SK-N-SH treated with all-trans-retinoic acid at 6 μM for 48 hours (cell line): ENCODE measurements around the gene FABP2.

Source experiments
- ATAC-seq: fragments of 200-7000 bp; cut with Tn5 transposase; 3 replicates; pipeline ENCODE4 v1.9.1; 2020; ENCODE audit warnings: mild to moderate bottlenecking, moderate library complexity
- ARNTL ChIP-seq: fragments of 450-650 bp; formaldehyde crosslinking; IDR thresholded peaks from 2 replicates; pipeline ENCODE4 v1.5.0; 2020; ENCODE audit warnings: low read depth, mild to moderate bottlenecking, moderate library complexity, borderline replicate concordance
- BACH2 ChIP-seq: fragments of 250-450 bp; sonication (Bioruptor Pico); IDR thresholded peaks from 2 replicates; pipeline ENCODE4 v1.9.0; 2021; ENCODE audit warnings: mild to moderate bottlenecking, borderline replicate concordance
- ESRRG ChIP-seq: fragments of 250-450 bp; sonication (Bioruptor Pico); IDR thresholded peaks from 2 replicates; pipeline ENCODE4 v1.6.1; 2021; ENCODE audit warnings: mild to moderate bottlenecking
- GLIS3 ChIP-seq: fragments of 250-450 bp; sonication (Bioruptor Pico); IDR thresholded peaks from 2 replicates; pipeline ENCODE4 v1.5.0; 2020; ENCODE audit warnings: mild to moderate bottlenecking, moderate library complexity
- ISL1 ChIP-seq: fragments of 250-450 bp; sonication (Bioruptor Pico); IDR thresholded peaks from 2 replicates; pipeline ENCODE4 v2.1.2; 2022; ENCODE audit warnings: mild to moderate bottlenecking, moderate library complexity
- OSR1 ChIP-seq: fragments of 250-450 bp; sonication (Bioruptor Pico); IDR thresholded peaks from 2 replicates; pipeline ENCODE4 v1.8.0; 2022; ENCODE audit warnings: moderate library complexity, mild to moderate bottlenecking, inconsistent platforms
- PPARA ChIP-seq: fragments of 250-450 bp; sonication (Bioruptor Pico); IDR thresholded peaks from 2 replicates; pipeline ENCODE4 v1.5.0; 2020; ENCODE audit warnings: mild to moderate bottlenecking, borderline replicate concordance
- RARB ChIP-seq: fragments of 250-450 bp; sonication (Bioruptor Pico); IDR thresholded peaks from 2 replicates; pipeline ENCODE4 v1.8.0; 2021; ENCODE audit warnings: mild to moderate bottlenecking, moderate library complexity
- SNAI2 ChIP-seq: fragments of 250-450 bp; sonication (Bioruptor Pico); IDR thresholded peaks from 2 replicates; pipeline ENCODE4 v1.5.0; 2020; ENCODE audit warnings: mild to moderate bottlenecking, moderate library complexity
- TCF4 ChIP-seq: fragments of 250-450 bp; sonication (Bioruptor Pico); IDR thresholded peaks from 2 replicates; pipeline ENCODE4 v1.8.0; 2021; ENCODE audit warnings: mild to moderate bottlenecking, moderate library complexity, borderline replicate concordance
- TOX ChIP-seq: fragments of 250-450 bp; sonication (Bioruptor Pico); IDR thresholded peaks from 2 replicates; pipeline ENCODE4 v1.8.0; 2021; ENCODE audit warnings: mild to moderate bottlenecking, moderate library complexity, borderline replicate concordance
- ZC3H10 ChIP-seq: fragments of 250-450 bp; sonication (Bioruptor Pico); IDR thresholded peaks from 2 replicates; pipeline ENCODE4 v1.5.1; 2021; ENCODE audit warnings: mild to moderate bottlenecking, moderate library complexity
- ZFP3 ChIP-seq: fragments of 250-450 bp; sonication (Bioruptor Pico); IDR thresholded peaks from 2 replicates; pipeline ENCODE4 v1.5.0; 2020; ENCODE audit warnings: mild to moderate bottlenecking, moderate library complexity
- ZFP30 ChIP-seq: fragments of 450-650 bp; formaldehyde crosslinking; IDR thresholded peaks from 2 replicates; pipeline ENCODE4 v1.5.0; 2022; ENCODE audit warnings: mild to moderate bottlenecking, moderate library complexity
- ZNF565 ChIP-seq: fragments of 450-650 bp; formaldehyde crosslinking; conservative IDR thresholded peaks from 2 replicates; pipeline ENCODE4 v1.5.0; 2020; ENCODE audit warnings: low read depth, mild to moderate bottlenecking, moderate library complexity
- ZNF70 ChIP-seq: fragments of 450-650 bp; formaldehyde crosslinking; IDR thresholded peaks from 2 replicates; pipeline ENCODE4 v1.5.0; 2020; ENCODE audit warnings: mild to moderate bottlenecking, moderate library complexity
- ZNF8 ChIP-seq: fragments of 450-650 bp; formaldehyde crosslinking; IDR thresholded peaks from 2 replicates; pipeline ENCODE4 v1.5.0; 2020; ENCODE audit warnings: mild to moderate bottlenecking, moderate library complexity
- TF ChIP-seq, protein P1 (sequence below): fragments of 250-450 bp; sonication (Bioruptor Pico); IDR thresholded peaks from 2 replicates; pipeline ENCODE4 v1.5.1; 2021; ENCODE audit warnings: mild to moderate bottlenecking, moderate library complexity
- TF ChIP-seq, protein P2 (sequence below): fragments of 250-450 bp; sonication (Bioruptor Pico); IDR thresholded peaks from 2 replicates; pipeline ENCODE4 v1.5.1; 2020; ENCODE audit warnings: low read depth, mild to moderate bottlenecking, moderate library complexity
- TF ChIP-seq, protein P3 (sequence below): fragments of 250-450 bp; sonication (Bioruptor Pico); IDR thresholded peaks from 2 replicates; pipeline ENCODE4 v1.5.0; 2020; ENCODE audit warnings: mild to moderate bottlenecking, moderate library complexity
- TF ChIP-seq, protein P4 (sequence below): fragments of 250-450 bp; sonication (Bioruptor Pico); IDR thresholded peaks from 2 replicates; pipeline ENCODE4 v1.8.0; 2021; ENCODE audit warnings: low read depth, mild to moderate bottlenecking, moderate library complexity, borderline replicate concordance
- TF ChIP-seq, protein P5 (sequence below): fragments of 250-450 bp; sonication (Bioruptor Pico); IDR thresholded peaks from 2 replicates; pipeline ENCODE4 v1.8.0; 2020; ENCODE audit warnings: mild to moderate bottlenecking, moderate library complexity, borderline replicate concordance

Gene FABP2

DNA sequence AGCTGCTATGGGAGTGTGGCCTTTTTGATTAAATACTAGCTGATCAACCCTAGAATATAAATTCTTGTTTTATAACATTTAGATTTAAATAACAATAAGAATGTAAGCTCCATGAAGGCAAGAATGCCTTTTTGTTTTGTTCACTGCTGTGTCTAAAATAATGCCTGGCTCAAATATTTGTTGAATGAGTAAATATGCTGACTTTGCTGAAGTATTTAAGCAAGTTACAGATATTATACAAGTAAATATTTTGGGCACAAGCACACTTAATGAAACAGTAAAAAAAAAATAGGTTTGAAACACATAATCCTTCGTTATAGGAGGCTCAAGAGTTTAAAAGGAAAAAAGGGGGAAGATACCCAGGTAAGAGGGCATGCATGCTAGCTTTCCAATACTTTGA is 24.1 kb downstream of the FABP2 start (continued):
- TF ChIP-seq ESRRG (CRISPR knock-in tag): no peak
- TF ChIP-seq GLIS3 (CRISPR knock-in tag): no peak

DNA sequence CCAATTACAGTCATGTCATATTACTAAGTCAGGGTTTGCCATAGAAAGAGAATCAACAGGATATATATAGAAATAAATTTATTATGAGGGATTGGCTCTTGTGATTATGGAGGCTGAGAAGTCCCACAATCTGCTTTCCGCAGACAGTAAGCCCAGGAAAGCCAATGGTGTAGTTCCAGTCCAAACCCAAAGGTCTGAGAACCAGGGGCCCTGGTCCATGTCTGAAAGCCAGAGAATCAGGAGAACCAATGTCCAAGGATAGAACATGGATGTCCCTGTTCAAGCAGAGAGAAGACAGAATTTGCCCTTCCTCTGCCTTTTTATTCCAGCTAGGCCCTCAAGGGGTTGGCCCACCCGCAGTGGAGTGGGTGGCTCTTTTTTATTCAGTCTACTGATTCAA is 25.6 kb downstream of the FABP2 start:
- no peak for TF ChIP-seq ZNF70
- no peak for TF ChIP-seq OSR1 (CRISPR knock-in tag)
- no peak for TF ChIP-seq TOX
- TF ChIP-seq ARNTL (CRISPR knock-in tag): no peak
- TF ChIP-seq, protein P1, sequence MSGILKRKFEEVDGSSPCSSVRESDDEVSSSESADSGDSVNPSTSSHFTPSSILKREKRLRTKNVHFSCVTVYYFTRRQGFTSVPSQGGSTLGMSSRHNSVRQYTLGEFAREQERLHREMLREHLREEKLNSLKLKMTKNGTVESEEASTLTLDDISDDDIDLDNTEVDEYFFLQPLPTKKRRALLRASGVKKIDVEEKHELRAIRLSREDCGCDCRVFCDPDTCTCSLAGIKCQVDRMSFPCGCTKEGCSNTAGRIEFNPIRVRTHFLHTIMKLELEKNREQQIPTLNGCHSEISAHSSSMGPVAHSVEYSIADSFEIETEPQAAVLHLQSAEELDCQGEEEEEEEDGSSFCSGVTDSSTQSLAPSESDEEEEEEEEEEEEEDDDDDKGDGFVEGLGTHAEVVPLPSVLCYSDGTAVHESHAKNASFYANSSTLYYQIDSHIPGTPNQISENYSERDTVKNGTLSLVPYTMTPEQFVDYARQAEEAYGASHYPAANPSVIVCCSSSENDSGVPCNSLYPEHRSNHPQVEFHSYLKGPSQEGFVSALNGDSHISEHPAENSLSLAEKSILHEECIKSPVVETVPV (CRISPR knock-in tag): no peak
- no peak for TF ChIP-seq ESRRG (CRISPR knock-in tag)
- no peak for TF ChIP-seq GLIS3 (CRISPR knock-in tag)
- TF ChIP-seq TCF4 (CRISPR knock-in tag): no peak
- TF ChIP-seq ZNF8 (CRISPR knock-in tag): no peak
- no peak for TF ChIP-seq SNAI2
- no peak for TF ChIP-seq BACH2
- TF ChIP-seq, protein P2, sequence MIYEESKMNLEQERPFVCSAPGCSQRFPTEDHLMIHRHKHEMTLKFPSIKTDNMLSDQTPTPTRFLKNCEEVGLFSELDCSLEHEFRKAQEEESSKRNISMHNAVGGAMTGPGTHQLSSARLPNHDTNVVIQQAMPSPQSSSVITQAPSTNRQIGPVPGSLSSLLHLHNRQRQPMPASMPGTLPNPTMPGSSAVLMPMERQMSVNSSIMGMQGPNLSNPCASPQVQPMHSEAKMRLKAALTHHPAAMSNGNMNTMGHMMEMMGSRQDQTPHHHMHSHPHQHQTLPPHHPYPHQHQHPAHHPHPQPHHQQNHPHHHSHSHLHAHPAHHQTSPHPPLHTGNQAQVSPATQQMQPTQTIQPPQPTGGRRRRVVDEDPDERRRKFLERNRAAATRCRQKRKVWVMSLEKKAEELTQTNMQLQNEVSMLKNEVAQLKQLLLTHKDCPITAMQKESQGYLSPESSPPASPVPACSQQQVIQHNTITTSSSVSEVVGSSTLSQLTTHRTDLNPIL (CRISPR knock-in tag): no peak
- no peak for TF ChIP-seq ZFP3 (CRISPR knock-in tag)
- TF ChIP-seq ZFP30 (CRISPR knock-in tag): no peak
- TF ChIP-seq ISL1 (CRISPR knock-in tag): no peak
- TF ChIP-seq PPARA (CRISPR knock-in tag): no peak
- TF ChIP-seq, protein P3, sequence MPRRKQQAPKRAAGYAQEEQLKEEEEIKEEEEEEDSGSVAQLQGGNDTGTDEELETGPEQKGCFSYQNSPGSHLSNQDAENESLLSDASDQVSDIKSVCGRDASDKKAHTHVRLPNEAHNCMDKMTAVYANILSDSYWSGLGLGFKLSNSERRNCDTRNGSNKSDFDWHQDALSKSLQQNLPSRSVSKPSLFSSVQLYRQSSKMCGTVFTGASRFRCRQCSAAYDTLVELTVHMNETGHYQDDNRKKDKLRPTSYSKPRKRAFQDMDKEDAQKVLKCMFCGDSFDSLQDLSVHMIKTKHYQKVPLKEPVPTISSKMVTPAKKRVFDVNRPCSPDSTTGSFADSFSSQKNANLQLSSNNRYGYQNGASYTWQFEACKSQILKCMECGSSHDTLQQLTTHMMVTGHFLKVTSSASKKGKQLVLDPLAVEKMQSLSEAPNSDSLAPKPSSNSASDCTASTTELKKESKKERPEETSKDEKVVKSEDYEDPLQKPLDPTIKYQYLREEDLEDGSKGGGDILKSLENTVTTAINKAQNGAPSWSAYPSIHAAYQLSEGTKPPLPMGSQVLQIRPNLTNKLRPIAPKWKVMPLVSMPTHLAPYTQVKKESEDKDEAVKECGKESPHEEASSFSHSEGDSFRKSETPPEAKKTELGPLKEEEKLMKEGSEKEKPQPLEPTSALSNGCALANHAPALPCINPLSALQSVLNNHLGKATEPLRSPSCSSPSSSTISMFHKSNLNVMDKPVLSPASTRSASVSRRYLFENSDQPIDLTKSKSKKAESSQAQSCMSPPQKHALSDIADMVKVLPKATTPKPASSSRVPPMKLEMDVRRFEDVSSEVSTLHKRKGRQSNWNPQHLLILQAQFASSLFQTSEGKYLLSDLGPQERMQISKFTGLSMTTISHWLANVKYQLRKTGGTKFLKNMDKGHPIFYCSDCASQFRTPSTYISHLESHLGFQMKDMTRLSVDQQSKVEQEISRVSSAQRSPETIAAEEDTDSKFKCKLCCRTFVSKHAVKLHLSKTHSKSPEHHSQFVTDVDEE: no peak
- TF ChIP-seq, protein P4, sequence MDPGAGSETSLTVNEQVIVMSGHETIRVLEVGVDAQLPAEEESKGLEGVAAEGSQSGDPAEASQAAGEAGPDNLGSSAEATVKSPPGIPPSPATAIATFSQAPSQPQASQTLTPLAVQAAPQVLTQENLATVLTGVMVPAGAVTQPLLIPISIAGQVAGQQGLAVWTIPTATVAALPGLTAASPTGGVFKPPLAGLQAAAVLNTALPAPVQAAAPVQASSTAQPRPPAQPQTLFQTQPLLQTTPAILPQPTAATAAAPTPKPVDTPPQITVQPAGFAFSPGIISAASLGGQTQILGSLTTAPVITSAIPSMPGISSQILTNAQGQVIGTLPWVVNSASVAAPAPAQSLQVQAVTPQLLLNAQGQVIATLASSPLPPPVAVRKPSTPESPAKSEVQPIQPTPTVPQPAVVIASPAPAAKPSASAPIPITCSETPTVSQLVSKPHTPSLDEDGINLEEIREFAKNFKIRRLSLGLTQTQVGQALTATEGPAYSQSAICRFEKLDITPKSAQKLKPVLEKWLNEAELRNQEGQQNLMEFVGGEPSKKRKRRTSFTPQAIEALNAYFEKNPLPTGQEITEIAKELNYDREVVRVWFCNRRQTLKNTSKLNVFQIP (CRISPR knock-in tag): no peak
- no peak for TF ChIP-seq ZC3H10 (CRISPR knock-in tag)
- no peak for TF ChIP-seq RARB (CRISPR knock-in tag)
- ATAC-seq: no peak

DNA sequence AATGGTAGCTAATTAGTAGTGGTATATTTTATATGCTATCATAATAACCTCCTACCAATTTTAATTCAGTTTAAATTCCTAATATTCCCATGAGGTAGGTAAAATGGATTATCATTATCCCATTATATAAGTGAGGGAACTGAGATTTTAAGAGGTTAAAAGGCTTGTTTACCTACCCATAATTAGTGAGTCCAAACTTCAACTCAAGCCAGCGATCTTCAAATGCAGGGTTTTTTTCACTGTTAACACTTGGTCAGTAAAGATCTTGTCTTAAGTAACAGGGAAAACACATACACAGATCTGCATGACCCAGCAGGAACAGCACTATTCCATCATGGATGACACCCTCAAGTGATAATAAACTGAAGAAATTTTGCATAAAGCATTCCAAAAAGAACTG is 31.3 kb downstream of the FABP2 start:
- ATAC-seq: no peak
- no peak for TF ChIP-seq ZNF8 (CRISPR knock-in tag)
- no peak for TF ChIP-seq ZFP30 (CRISPR knock-in tag)
- TF ChIP-seq BACH2: no peak
- no peak for TF ChIP-seq OSR1 (CRISPR knock-in tag)
- TF ChIP-seq, protein P5, sequence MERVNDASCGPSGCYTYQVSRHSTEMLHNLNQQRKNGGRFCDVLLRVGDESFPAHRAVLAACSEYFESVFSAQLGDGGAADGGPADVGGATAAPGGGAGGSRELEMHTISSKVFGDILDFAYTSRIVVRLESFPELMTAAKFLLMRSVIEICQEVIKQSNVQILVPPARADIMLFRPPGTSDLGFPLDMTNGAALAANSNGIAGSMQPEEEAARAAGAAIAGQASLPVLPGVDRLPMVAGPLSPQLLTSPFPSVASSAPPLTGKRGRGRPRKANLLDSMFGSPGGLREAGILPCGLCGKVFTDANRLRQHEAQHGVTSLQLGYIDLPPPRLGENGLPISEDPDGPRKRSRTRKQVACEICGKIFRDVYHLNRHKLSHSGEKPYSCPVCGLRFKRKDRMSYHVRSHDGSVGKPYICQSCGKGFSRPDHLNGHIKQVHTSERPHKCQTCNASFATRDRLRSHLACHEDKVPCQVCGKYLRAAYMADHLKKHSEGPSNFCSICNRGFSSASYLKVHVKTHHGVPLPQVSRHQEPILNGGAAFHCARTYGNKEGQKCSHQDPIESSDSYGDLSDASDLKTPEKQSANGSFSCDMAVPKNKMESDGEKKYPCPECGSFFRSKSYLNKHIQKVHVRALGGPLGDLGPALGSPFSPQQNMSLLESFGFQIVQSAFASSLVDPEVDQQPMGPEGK: no peak
- TF ChIP-seq RARB (CRISPR knock-in tag): no peak
- no peak for TF ChIP-seq TCF4 (CRISPR knock-in tag)
- TF ChIP-seq ZNF565 (CRISPR knock-in tag): no peak
- TF ChIP-seq PPARA (CRISPR knock-in tag): no peak
- no peak for TF ChIP-seq ISL1 (CRISPR knock-in tag)
- TF ChIP-seq, protein P1 (CRISPR knock-in tag): no peak
